H1 (cell line): ENCODE measurements around the gene ZNF232.

ENCODE experiments used
- ATF2 ChIP-seq: IDR thresholded peaks from 2 replicates; pipeline ENCODE4 v1.6.1; 2012; ENCODE audit warnings: low read length, inconsistent platforms
- ATF3 ChIP-seq: IDR thresholded peaks from 2 replicates; pipeline ENCODE4 v1.6.1; 2011; ENCODE audit warnings: low read depth, mild to moderate bottlenecking, low read length; ENCODE audit not compliant: insufficient read depth
- CEBPB ChIP-seq: IDR thresholded peaks from 2 replicates; pipeline ENCODE4 v1.6.1; 2012; ENCODE audit warnings: low read depth, low read length
- HDAC6 ChIP-seq: IDR thresholded peaks from one replicate; pipeline ENCODE4 v1.7.1; 2012; ENCODE audit warnings: low read depth, mild to moderate bottlenecking, inconsistent platforms, low read length, moderate library complexity

GRCh38 chr17:5080591-5080990, 31.1 kb downstream of the ZNF232 start:
- TF ChIP-seq CEBPB (no peak), ATF2 (no peak), ATF3 (no peak), HDAC6 (no peak)
